Activated B cell treated with CpG ODN at 0.5 μM for 24 hours (primary cell): ENCODE measurements around the gene RBM38. TPM values are rescaled to one million over a fixed set of nuclear protein-coding genes. Genes with fewer than 3 reads are reported as not detected.
A peak's percentile ranks its signal among the peaks of the same experiment; 100 is the strongest.
"Not testable (repeated sequence)": the region's sequence is repeated elsewhere in the genome, so short reads cannot be mapped to it uniquely, and the experiment has no call there.

Source experiments
- ATAC-seq: fragments of 200-7000 bp; cut with Tn5 transposase; one replicate; pipeline ENCODE4 v1.10.0; 2021; ENCODE audit warnings: low read depth, mild to moderate bottlenecking, moderate library complexity
- CTCF ChIA-PET: fragments of 350-600 bp; sonication (Branson Sonifier 250); formaldehyde crosslinking; loops from one replicate; lab custom pipeline; 2021; ENCODE audit warnings: antibody characterized with exemption; lab: Charles Lee
- POLR2A ChIA-PET: fragments of 350-600 bp; sonication (Branson Sonifier 250); formaldehyde crosslinking; loops from one replicate; lab custom pipeline; 2021; ENCODE audit warnings: antibody characterized with exemption; lab: Charles Lee
- DNase-seq: peaks from one replicate; pipeline ENCODE4 v3.0.0; 2022
- H3K27ac Mint-ChIP-seq: one replicate; pipeline ENCODE4 v1.8.0; 2020; ENCODE audit warnings: mixed read lengths
- H3K27me3 Mint-ChIP-seq: one replicate; pipeline ENCODE4 v1.8.0; 2021; ENCODE audit warnings: mixed read lengths
- H3K36me3 Mint-ChIP-seq: one replicate; pipeline ENCODE4 v1.8.0; 2021; ENCODE audit warnings: low read depth, mixed read lengths
- H3K4me1 Mint-ChIP-seq: one replicate; pipeline ENCODE4 v1.8.0; 2021; ENCODE audit warnings: mixed read lengths
- H3K4me3 Mint-ChIP-seq: one replicate; pipeline ENCODE4 v1.8.0; 2020; ENCODE audit warnings: mild to moderate bottlenecking, mixed read lengths
- H3K9me3 Mint-ChIP-seq: one replicate; pipeline ENCODE4 v1.8.0; 2020; ENCODE audit warnings: mixed read lengths
- intact Hi-C: fragments of 100-400 bp; cut with micrococcal nuclease; formaldehyde crosslinking; loops from one replicate; pipeline ENCODE4 v1.15.1; 2024
- total RNA-seq: library from RNA; stranded (reverse); gene quantifications from 2 replicates; pipeline ENCODE4 v1.2.3, GENCODE V29; 2022
- TF ChIP-seq, protein P1 (sequence below): fragments of 200-600 bp; IDR thresholded peaks from one replicate; pipeline ENCODE4 v1.8.0; 2022; ENCODE audit warnings: antibody characterized with exemption, mild to moderate bottlenecking

Gene RBM38
- total RNA-seq: 69.6 and 70.7 TPM in 2 replicates

DNA sequence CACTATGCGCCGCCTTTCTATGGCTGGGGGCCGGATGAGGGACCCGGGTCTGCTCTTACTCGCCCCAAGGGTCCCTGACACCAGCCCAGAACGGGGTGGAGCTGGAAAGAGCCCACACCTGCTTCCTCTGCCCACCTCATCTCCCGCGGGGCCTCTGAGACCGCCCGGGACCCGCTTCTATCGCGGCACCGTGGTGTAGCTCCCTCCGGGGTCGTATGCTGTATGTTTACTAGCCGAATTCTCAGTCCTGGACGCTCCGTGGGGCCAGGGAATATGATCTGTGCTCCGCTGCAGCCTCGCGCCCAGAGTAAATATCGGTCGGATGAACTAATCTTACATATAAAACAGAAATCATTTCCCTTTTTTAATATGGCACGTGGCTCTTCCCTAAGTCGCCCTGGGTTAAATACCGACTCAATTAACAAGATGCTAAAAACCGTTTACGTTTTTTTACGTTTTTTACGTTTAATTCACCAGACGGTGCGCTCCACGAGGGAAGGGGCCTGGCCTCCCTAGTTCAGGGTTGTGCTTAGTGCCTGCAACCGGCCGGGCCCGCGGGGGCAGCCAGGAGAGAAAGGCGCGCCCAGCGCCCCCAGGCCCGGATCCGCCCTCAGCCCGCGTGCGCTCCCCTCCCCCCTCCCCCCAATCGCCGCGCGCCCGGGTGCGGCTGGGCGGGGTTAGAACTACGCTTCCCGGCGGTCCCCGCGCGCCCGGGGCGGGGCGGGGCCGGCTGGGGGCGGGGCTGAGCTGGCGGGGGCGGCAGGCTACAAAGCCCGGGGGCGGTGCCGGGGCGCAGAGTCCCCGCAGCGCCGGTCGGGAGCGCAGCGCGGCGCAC lies at the start of gene RBM38:
Gene RBM38, plus strand, starts transcription at position 793 of the 835 bp plus-strand sequence. CDS start 186 bp downstream, outside the sequence.
- TF ChIP-seq, protein P1, sequence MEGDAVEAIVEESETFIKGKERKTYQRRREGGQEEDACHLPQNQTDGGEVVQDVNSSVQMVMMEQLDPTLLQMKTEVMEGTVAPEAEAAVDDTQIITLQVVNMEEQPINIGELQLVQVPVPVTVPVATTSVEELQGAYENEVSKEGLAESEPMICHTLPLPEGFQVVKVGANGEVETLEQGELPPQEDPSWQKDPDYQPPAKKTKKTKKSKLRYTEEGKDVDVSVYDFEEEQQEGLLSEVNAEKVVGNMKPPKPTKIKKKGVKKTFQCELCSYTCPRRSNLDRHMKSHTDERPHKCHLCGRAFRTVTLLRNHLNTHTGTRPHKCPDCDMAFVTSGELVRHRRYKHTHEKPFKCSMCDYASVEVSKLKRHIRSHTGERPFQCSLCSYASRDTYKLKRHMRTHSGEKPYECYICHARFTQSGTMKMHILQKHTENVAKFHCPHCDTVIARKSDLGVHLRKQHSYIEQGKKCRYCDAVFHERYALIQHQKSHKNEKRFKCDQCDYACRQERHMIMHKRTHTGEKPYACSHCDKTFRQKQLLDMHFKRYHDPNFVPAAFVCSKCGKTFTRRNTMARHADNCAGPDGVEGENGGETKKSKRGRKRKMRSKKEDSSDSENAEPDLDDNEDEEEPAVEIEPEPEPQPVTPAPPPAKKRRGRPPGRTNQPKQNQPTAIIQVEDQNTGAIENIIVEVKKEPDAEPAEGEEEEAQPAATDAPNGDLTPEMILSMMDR: no peak
- peak; percentile 77 for DNase-seq
- no peaks in the 10 kb centered on the region for H3K9me3 Mint-ChIP-seq
- H3K4me3 Mint-ChIP-seq: peak within 1 kb of the TSS; percentile 92
- peak; percentile 69 for ATAC-seq
- CTCF ChIA-PET: interaction anchor here (1.0 to 3.5 kb wide), 9 partner anchors 9 to 108 kb away, joined by 3 to 33 read pairs (median 13); no protein-coding TSS in a partner anchor
- H3K4me1 Mint-ChIP-seq: peaks cover 60% of the 10 kb centered on the region
- H3K27me3 Mint-ChIP-seq: no peaks in the 10 kb centered on the region
- intact Hi-C loops: loop anchor here (1.0 to 10.0 kb wide), 12 partner anchors 7 to 1774 kb away; partner anchors contain the start of genes CTSZ, RAB22A, RAE1 and RTF2
- H3K27ac Mint-ChIP-seq: peak within 1 kb of the TSS; percentile 96
- peaks cover 35% of the 10 kb centered on the region for H3K36me3 Mint-ChIP-seq
- POLR2A ChIA-PET: interaction anchor here (1.0 to 7.3 kb wide), 20 partner anchors 11 to 1614 kb away, joined by 3 to 244 read pairs (median 9); partner anchors contain the start of genes STX16 and ZBP1

DNA sequence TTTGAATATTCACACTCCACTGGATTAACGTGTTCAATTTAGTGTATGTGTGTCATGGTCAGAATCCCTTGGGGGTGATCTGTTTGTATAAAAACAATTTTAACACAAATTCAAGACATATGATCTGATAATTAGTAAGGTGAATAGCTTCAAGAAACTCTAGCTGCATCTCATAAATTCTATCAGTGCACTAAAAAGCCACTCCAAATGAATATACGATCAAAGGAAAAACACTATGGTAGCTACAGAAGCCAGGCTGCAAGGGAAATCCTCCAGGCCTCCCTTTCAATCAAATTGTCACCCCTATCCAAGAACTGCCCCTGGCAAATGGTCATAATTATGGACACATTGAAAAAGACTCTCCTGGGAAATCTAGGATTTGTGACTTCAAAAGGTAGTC lies 49.5 kb upstream of the RBM38 start:
- H3K27me3 Mint-ChIP-seq: peaks cover 16% of the 10 kb centered on the region
- no peak overlapping the region for H3K4me3 Mint-ChIP-seq
- H3K36me3 Mint-ChIP-seq: no peaks in the 10 kb centered on the region
- no peaks in the 10 kb centered on the region for H3K4me1 Mint-ChIP-seq
- ChIA-PET CTCF (no interaction called here), POLR2A (interaction anchor here (0.6 kb wide), 1 partner anchor 906 kb away, joined by 3 read pairs; no protein-coding TSS in a partner anchor)
- H3K9me3 Mint-ChIP-seq: no peaks in the 10 kb centered on the region
- H3K27ac Mint-ChIP-seq: no peak overlapping the region
- TF ChIP-seq, protein P1: no peak
- DNase-seq: no peak
- intact Hi-C loops: no loop called here
- no peak for ATAC-seq

DNA sequence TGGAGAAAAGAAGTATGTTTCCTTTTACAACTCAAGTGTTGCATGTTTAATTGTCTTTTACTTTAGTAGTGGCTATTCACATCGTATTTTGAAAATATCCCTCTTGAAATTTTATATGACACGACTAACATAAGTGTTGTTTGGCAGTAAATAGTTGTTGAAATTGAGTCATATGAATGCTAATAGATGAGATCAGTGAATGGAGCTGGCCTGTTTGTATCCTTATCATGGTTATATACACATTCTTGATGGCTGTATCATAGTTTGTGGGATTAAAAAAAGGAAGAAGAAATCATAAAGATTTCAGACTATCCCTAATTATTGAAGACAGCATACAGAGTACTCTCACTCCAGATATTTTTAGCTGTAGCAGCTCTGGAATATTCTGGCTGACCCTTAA lies 48.4 kb upstream of the RBM38 start:
- no peak overlapping the region for H3K27ac Mint-ChIP-seq

DNA sequence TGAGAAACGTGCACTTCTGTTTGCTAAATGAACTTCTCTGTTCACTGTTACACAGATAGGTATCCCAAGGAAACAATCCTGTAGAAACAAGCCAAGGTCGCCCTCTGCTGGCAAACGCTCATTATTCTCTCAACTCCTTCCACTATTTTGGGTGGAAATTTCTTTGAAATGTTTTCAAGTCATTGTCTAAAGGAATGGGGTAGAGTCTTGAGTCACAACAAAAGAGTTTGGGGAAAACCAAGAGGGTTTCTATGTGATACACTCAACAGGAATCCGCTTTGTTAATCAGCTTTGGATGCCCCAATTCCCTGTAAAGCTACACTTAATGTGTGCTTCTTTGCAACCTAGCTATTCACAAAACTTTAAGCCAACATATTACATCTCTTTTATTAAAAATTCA lies 44.7 kb upstream of the RBM38 start:
- DNase-seq (no peak), ATAC-seq (peak; percentile 29)
- H3K27ac Mint-ChIP-seq: no peak overlapping the region
- POLR2A ChIA-PET: no interaction called here
- H3K4me3 Mint-ChIP-seq: no peak overlapping the region
- TF ChIP-seq, protein P1: no peak
- no peaks in the 10 kb centered on the region for H3K9me3 Mint-ChIP-seq
- H3K4me1 Mint-ChIP-seq: peaks cover 2% of the 10 kb centered on the region
- H3K27me3 Mint-ChIP-seq: peaks cover 10% of the 10 kb centered on the region
- H3K36me3 Mint-ChIP-seq: peaks cover 1% of the 10 kb centered on the region
- CTCF ChIA-PET: interaction anchor here (1.0 to 1.6 kb wide), 4 partner anchors 11 to 796 kb away, joined by 4 to 11 read pairs (median 4); no protein-coding TSS in a partner anchor
- intact Hi-C loops: loop anchor here (1.0 to 5.0 kb wide), 3 partner anchors 254 to 1099 kb away; partner anchors contain the start of gene MC3R

More for the DNA sequence above, 48.4 kb upstream of the RBM38 start:
- no peaks in the 10 kb centered on the region for H3K36me3 Mint-ChIP-seq
- TF ChIP-seq, protein P1: no peak
- ChIA-PET CTCF (interaction anchor here (1.3 kb wide), 1 partner anchor 9 kb away, joined by 3 read pairs; no protein-coding TSS in a partner anchor), POLR2A (no interaction called here)
- DNase-seq: no peak
- no peak for ATAC-seq
- no peak overlapping the region for H3K4me3 Mint-ChIP-seq
- no peaks in the 10 kb centered on the region for H3K4me1 Mint-ChIP-seq
- intact Hi-C loops: no loop called here
- H3K27me3 Mint-ChIP-seq: peaks cover 18% of the 10 kb centered on the region
- no peaks in the 10 kb centered on the region for H3K9me3 Mint-ChIP-seq

DNA sequence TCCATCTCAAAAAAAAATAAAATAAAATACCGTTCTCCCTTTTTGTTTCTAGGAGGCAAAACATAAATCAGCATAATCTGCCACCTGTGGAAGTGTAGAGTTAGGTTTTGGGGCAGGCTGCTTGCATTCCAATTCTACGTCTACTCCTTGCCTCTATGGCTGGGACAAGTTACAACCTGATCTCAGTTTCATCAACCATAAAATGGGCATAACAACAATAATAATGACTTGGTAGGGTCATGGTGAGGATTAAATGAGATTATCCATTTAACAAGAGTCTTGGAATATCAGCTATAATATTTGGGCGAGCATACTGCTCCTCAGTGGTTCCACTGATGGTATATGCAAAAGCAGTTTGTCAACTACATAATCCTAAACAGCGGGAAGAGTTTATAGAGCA lies 43.8 kb upstream of the RBM38 start:
- no peaks in the 10 kb centered on the region for H3K9me3 Mint-ChIP-seq
- no peak for DNase-seq
- peaks cover 6% of the 10 kb centered on the region for H3K36me3 Mint-ChIP-seq
- CTCF ChIA-PET: interaction anchor here (1.0 kb wide), 1 partner anchor 797 kb away, joined by 3 read pairs; no protein-coding TSS in a partner anchor
- peaks cover 7% of the 10 kb centered on the region for H3K27me3 Mint-ChIP-seq
- intact Hi-C loops: loop anchor here (5.0 kb wide), 1 partner anchor 1100 kb away; the partner anchor contains the start of gene MC3R
- no peak overlapping the region for H3K27ac Mint-ChIP-seq
- peaks cover 11% of the 10 kb centered on the region for H3K4me1 Mint-ChIP-seq
- no peak overlapping the region for H3K4me3 Mint-ChIP-seq
- POLR2A ChIA-PET: no interaction called here
- TF ChIP-seq, protein P1: no peak
- no peak for ATAC-seq

DNA sequence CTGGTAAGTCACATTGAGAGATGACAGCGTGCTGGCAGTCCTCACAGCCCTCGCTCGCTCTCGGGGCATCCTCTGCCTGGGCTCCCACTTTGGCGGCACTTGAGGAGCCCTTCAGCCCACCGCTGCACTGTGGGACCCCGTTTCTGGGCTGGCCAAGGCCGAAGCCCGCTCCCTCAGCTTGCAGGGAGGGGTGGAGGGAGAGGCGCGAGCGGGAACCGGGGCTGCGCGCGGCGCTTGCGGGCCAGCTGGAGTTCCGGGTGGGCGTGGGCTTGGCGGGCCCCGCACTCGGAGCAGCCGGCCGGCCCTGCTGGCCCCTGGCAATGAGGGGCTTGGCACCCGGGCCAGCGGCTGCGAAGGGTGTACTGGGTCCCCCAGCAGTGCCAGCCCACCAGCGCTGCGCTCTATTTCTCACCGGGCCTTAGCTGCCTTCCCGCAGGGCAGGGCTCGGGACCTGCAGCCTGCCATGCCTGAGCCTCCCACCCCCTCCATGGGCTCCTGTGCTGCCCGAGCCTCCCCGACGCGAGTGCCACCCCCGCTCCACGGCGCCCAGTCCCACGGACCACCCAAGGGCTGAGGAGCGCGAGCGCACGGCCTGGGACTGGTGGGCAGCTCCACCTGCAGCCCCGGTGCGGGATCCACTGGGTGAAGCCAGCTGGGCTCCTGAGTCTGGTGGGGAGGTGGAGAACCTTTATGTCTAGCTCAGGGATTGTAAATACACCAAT lies 42.8 kb upstream of the RBM38 start:
- H3K27me3 Mint-ChIP-seq: not testable (repeated sequence)
- CTCF ChIA-PET: interaction anchor here (1.0 kb wide), 1 partner anchor 798 kb away, joined by 3 read pairs; no protein-coding TSS in a partner anchor

More for the DNA sequence above, 42.8 kb upstream of the RBM38 start:
- H3K9me3 Mint-ChIP-seq, ATAC-seq, POLR2A ChIA-PET, H3K4me3 Mint-ChIP-seq, H3K27ac Mint-ChIP-seq, DNase-seq: not testable (repeated sequence)
- H3K4me1 Mint-ChIP-seq: peaks cover 16% of the 10 kb centered on the region
- intact Hi-C loops: loop anchor here (5.0 kb wide), 1 partner anchor 1101 kb away; the partner anchor contains the start of gene MC3R
- H3K36me3 Mint-ChIP-seq: peaks cover 13% of the 10 kb centered on the region
